Stimulated activated CD4-positive, alpha-beta T cell treated with anti-CD3 and anti-CD28 coated beads, Interleukin-1b, Interleukin-23, amount 100 ng/mL, for 1 hour (primary cell): ENCODE measurements around the gene LRMDA.

Source experiments
- DNase-seq, 2 donors: peaks; one replicate each; pipeline ENCODE4 v3.0.0-alpha.2; 2020; ENCODE audit warnings: low read depth in 2 of 2

The LRMDA gene

GRCh38 chr10:75401569-75402485, 29.6 kb upstream of the LRMDA start, which contains the start of gene ZNF503:
Gene ZNF503, minus strand, starts transcription at chr10:75401764. Its CDS starts 345 bp downstream, at chr10:75401419.
- DNase-seq = no peak

GRCh38 chr10:75402486-75403143, 28.8 kb upstream of the LRMDA start:
- no peak for DNase-seq

GRCh38 chr10:75403144-75403938, 28.1 kb upstream of the LRMDA start:
- DNase-seq = no peak

- no peak for DNase-seq
Observed at GRCh38 chr10:75403939-75404814, 27.2 kb upstream of the LRMDA start.

- DNase-seq = no peak
Observed at GRCh38 chr10:75404815-75405597, 26.4 kb upstream of the LRMDA start.

GRCh38 chr10:75405598-75406461, 25.6 kb upstream of the LRMDA start:
- no peak for DNase-seq

- no peak for DNase-seq
Observed at GRCh38 chr10:75406462-75407223, 24.8 kb upstream of the LRMDA start.

- no peak for DNase-seq
Observed at GRCh38 chr10:75407224-75407712, 24.2 kb upstream of the LRMDA start.

GRCh38 chr10:75407713-75408508, 23.5 kb upstream of the LRMDA start:
- no peak for DNase-seq

- no peak for DNase-seq
Observed at GRCh38 chr10:75408509-75408875, 22.9 kb upstream of the LRMDA start.

- DNase-seq = no peak
Observed at GRCh38 chr10:75408911-75409885, 22.2 kb upstream of the LRMDA start.

- no peak for DNase-seq
Observed at GRCh38 chr10:75410132-75411005, 21.1 kb upstream of the LRMDA start.

GRCh38 chr10:75414527-75414926, 16.9 kb upstream of the LRMDA start:
- no peak for DNase-seq

- DNase-seq = no peak
Observed at GRCh38 chr10:75417522-75417927, 13.9 kb upstream of the LRMDA start.

GRCh38 chr10:75418293-75418692, 13.1 kb upstream of the LRMDA start:
- no peak for DNase-seq
